OCI-LY7 (cell line): ENCODE data around the gene FAM222A.

Experiments
- CTCF ChIP-seq: fragments of 200-600 bp; sonication (generic); conservative IDR thresholded peaks from 2 replicates; pipeline ENCODE4 v1.5.1; 2014; ENCODE audit warnings: mild to moderate bottlenecking, antibody characterized with exemption, low read length, moderate library complexity, mixed read lengths
- EZH2phosphoT487 ChIP-seq: fragments of 200-600 bp; sonication (generic); IDR thresholded peaks from 2 replicates; pipeline ENCODE4 v1.6.1; 2018; ENCODE audit warnings: low read depth, borderline replicate concordance, mild to moderate bottlenecking, mixed run types, antibody characterized with exemption, low read length, moderate library complexity, mixed read lengths

GRCh38 chr12:109706398-109706746 lies 7.3 kb upstream of the FAM222A start:
- TF ChIP-seq CTCF (no peak), EZH2phosphoT487 (no peak)
